ENCODE results near the gene BBS9.

DNA sequence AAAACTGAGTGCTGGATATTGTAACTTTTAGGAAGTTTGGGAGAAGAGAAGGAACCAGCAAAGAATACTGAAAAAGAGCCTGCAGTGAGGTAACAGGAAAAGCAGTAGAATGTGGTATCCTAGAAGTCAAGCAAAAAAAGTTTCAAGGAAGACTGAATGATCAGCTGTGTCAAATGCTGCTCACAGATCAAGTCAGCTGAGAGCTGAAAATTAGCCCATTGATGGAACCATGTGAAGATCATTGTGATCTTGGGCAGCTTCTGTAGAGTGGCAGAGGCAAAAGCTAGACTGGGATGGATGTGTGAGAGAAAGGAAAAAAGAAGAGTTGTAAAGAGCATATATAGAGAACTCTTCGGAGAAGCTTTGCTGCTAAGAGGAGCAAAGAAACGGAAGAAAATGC lies 460.5 kb downstream of the BBS9 start:
- TF ChIP-seq, protein P1, sequence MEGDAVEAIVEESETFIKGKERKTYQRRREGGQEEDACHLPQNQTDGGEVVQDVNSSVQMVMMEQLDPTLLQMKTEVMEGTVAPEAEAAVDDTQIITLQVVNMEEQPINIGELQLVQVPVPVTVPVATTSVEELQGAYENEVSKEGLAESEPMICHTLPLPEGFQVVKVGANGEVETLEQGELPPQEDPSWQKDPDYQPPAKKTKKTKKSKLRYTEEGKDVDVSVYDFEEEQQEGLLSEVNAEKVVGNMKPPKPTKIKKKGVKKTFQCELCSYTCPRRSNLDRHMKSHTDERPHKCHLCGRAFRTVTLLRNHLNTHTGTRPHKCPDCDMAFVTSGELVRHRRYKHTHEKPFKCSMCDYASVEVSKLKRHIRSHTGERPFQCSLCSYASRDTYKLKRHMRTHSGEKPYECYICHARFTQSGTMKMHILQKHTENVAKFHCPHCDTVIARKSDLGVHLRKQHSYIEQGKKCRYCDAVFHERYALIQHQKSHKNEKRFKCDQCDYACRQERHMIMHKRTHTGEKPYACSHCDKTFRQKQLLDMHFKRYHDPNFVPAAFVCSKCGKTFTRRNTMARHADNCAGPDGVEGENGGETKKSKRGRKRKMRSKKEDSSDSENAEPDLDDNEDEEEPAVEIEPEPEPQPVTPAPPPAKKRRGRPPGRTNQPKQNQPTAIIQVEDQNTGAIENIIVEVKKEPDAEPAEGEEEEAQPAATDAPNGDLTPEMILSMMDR (IDR thresholded peaks at IDR 0.05; ENCODE audit: low read length): no peak
- TF ChIP-seq EZH2phosphoT487 (IDR thresholded peaks at IDR 0.05; ENCODE audit: low read length): no peak
